ENCODE results near the gene FAT3. TPM values are rescaled to one million over a fixed set of nuclear protein-coding genes. Genes with fewer than 3 reads are reported as not detected.

The FAT3 gene
- 0.37 to 0.94 TPM (median 0.65 TPM) in 5 replicates for total RNA-seq (2022; extraction: Qiagen RNA extraction; ENCODE audit: low read depth)

GRCh38 chr11:92224407-92225124 is at the start of gene FAT3:
Gene FAT3, plus strand, starts transcription at chr11:92224818. Its CDS starts 127,295 bp downstream, at chr11:92352113.

